SK-N-SH (cell line): ENCODE results near the gene ACSF3.

ENCODE experiments used
- CTCF ChIP-seq: fragments of 200-600 bp; sonication (generic); IDR thresholded peaks from 2 replicates; pipeline ENCODE4 v1.6.1; 2017; ENCODE audit warnings: antibody characterized with exemption, mild to moderate bottlenecking, moderate library complexity
- EP300 ChIP-seq, 2 experiments: IDR thresholded peaks; 2 replicates each; pipeline versions ENCODE4 v1.4.0 to v1.6.1; 2012; ENCODE audit warnings: borderline replicate concordance in 1 of 2, low read depth in 1 of 2, low read length in 1 of 2
- GABPA ChIP-seq: IDR thresholded peaks from 2 replicates; pipeline ENCODE4 v1.4.0; 2012; ENCODE audit warnings: low read depth, mild to moderate bottlenecking
- GATA2 ChIP-seq: sonication (generic); formaldehyde crosslinking; IDR thresholded peaks from 2 replicates; pipeline ENCODE4 v1.5.0; 2020; ENCODE audit warnings: mild to moderate bottlenecking, missing genetic modification reagents
- JUND ChIP-seq: IDR thresholded peaks from 2 replicates; pipeline ENCODE4 v1.4.0; 2012
- MAX ChIP-seq: IDR thresholded peaks from 2 replicates; pipeline ENCODE4 v1.4.0; 2012; ENCODE audit warnings: low read depth
- MXI1 ChIP-seq: IDR thresholded peaks from 2 replicates; pipeline ENCODE4 v1.6.1; 2012; ENCODE audit warnings: mild to moderate bottlenecking, low read depth, low read length, improper control_type of control experiment
- POLR2AphosphoS5 ChIP-seq: IDR thresholded peaks from 2 replicates; pipeline ENCODE4 v1.6.1; 2012; ENCODE audit warnings: low read depth, low read length
- TCF12 ChIP-seq: IDR thresholded peaks from 2 replicates; pipeline ENCODE4 v1.4.0; 2012
- YY1 ChIP-seq: IDR thresholded peaks from 2 replicates; pipeline ENCODE4 v1.4.0; 2012; ENCODE audit warnings: low read depth, mild to moderate bottlenecking
- TF ChIP-seq, protein P1 (sequence below): IDR thresholded peaks from 2 replicates; pipeline ENCODE4 v1.4.0; 2012; ENCODE audit warnings: low read depth, borderline replicate concordance
- TF ChIP-seq, protein P2 (sequence below): fragments of 150-350 bp; IDR thresholded peaks from 2 replicates; pipeline ENCODE4 v1.6.1; 2017; ENCODE audit warnings: antibody characterized with exemption, low read length, low read depth, borderline replicate concordance

DNA sequence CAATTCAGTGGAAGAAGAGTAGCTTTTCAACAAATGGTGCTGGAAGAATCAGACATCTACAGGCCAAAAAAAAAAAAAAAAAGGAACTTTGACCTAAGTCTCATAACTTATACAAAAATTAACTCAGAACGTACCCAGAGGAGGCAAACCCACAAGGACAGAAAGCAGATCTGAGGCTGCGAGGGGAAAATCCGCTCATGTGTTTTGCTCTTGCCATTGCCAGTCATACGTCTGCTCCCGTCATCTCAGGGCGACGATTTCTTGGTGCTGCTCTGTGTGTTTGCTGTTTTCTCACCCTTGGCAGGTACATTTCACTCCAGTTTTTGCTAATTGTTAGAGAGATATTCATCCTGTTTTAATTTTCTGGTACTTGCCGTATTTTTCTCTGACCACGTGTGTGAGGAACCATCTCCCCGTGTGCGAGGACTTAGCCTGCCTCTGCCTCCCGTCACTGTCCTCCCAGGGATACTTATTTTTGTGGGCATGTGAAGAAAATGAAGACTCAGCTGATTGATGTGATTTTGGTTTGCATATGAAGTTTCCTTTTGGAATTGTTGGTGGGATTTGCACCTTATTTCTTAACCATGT is 33.4 kb upstream of the ACSF3 start:
- TF ChIP-seq TCF12, result no peak
- TF ChIP-seq MXI1, result no peak
- no peak for TF ChIP-seq CTCF
- TF ChIP-seq YY1, result no peak
- TF ChIP-seq, protein P1, sequence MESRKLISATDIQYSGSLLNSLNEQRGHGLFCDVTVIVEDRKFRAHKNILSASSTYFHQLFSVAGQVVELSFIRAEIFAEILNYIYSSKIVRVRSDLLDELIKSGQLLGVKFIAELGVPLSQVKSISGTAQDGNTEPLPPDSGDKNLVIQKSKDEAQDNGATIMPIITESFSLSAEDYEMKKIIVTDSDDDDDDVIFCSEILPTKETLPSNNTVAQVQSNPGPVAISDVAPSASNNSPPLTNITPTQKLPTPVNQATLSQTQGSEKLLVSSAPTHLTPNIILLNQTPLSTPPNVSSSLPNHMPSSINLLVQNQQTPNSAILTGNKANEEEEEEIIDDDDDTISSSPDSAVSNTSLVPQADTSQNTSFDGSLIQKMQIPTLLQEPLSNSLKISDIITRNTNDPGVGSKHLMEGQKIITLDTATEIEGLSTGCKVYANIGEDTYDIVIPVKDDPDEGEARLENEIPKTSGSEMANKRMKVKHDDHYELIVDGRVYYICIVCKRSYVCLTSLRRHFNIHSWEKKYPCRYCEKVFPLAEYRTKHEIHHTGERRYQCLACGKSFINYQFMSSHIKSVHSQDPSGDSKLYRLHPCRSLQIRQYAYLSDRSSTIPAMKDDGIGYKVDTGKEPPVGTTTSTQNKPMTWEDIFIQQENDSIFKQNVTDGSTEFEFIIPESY, result no peak
- no peak for TF ChIP-seq JUND
- TF ChIP-seq, protein P2, sequence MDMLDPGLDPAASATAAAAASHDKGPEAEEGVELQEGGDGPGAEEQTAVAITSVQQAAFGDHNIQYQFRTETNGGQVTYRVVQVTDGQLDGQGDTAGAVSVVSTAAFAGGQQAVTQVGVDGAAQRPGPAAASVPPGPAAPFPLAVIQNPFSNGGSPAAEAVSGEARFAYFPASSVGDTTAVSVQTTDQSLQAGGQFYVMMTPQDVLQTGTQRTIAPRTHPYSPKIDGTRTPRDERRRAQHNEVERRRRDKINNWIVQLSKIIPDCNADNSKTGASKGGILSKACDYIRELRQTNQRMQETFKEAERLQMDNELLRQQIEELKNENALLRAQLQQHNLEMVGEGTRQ, result no peak
- no peak for TF ChIP-seq GABPA
- TF ChIP-seq POLR2AphosphoS5, result no peak
- TF ChIP-seq MAX, result no peak
- TF ChIP-seq GATA2 (CRISPR knock-in tag), result no peak
- no peak for TF ChIP-seq EP300 (IDR thresholded peaks at IDR 0.05; ENCODE audit: borderline replicate concordance in 1 of 2, low read depth in 1 of 2, low read length in 1 of 2)
